SK-N-SH (cell line): ENCODE data around the gene SLC24A4. TPM values are rescaled to one million over a fixed set of nuclear protein-coding genes. Genes with fewer than 3 reads are reported as not detected.

ENCODE experiments used
- CTCF ChIA-PET: fragments of 300-600, 350-600 bp; formaldehyde crosslinking; extraction: SDS; loops from one replicate; lab custom pipeline; 2021; lab: Yijun Ruan, JAX
- POLR2A ChIA-PET: fragments of 350-600 bp; sonication (Branson Sonifier 250); formaldehyde crosslinking; extraction: SDS; loops from one replicate; lab custom pipeline; 2020; ENCODE audit warnings: antibody characterized with exemption, inconsistent platforms; lab: Yijun Ruan, JAX
- DNase-seq: peaks from one replicate; pipeline ENCODE4 v3.0.0; 2012
- H2AFZ ChIP-seq: fragments of 200-600 bp; sonication (generic); 2 replicates; pipeline ENCODE4 v1.8.1; 2016; ENCODE audit warnings: antibody characterized with exemption, mild to moderate bottlenecking, low read depth
- H3F3A ChIP-seq: fragments of 200-600 bp; sonication (generic); replicated peaks from 2 replicates; pipeline ENCODE3; 2016; ENCODE audit warnings: antibody characterized with exemption, mild to moderate bottlenecking; ENCODE audit not compliant: insufficient read depth
- H3K27ac ChIP-seq, 2 experiments: fragments of 200-500 bp in 1 of 2; fragments of 200-600 bp in 1 of 2; sonication (Bioruptor generic) in 1 of 2; sonication (generic), shearing (Covaris generic) in 1 of 2; 2 replicates each; pipeline versions ENCODE4 v1.5.1 to v1.6.1; 2014 to 2016; ENCODE audit warnings: low read depth in 2 of 2, inconsistent platforms in 1 of 2, low read length in 1 of 2, mild to moderate bottlenecking in 1 of 2, mixed read lengths in 1 of 2
- H3K27me3 ChIP-seq: fragments of 200-600 bp; sonication (generic), shearing (Covaris generic); 2 replicates; pipeline ENCODE4 v1.6.1; 2016; ENCODE audit warnings: mixed run types; ENCODE audit not compliant: insufficient read depth
- H3K36me3 ChIP-seq, 2 experiments: fragments of 200-500 bp in 1 of 2; fragments of 200-600 bp in 1 of 2; sonication (Bioruptor generic) in 1 of 2; sonication (generic) in 1 of 2; replicated peaks in 1 of 2; 2 replicates each; pipeline versions ENCODE3 to v1.5.1; 2014 to 2016; ENCODE audit warnings: low read length in 1 of 2, mild to moderate bottlenecking in 1 of 2; ENCODE audit not compliant: insufficient read depth in 2 of 2, control insufficient read depth in 1 of 2
- H3K4me1 ChIP-seq, 2 experiments: fragments of 200-500 bp in 1 of 2; fragments of 200-600 bp in 1 of 2; sonication (Bioruptor generic) in 1 of 2; sonication (generic), shearing (Covaris generic) in 1 of 2; 2 replicates each; pipeline versions ENCODE4 v1.5.1 to v1.6.1; 2014 to 2016; ENCODE audit warnings: low read depth in 1 of 2, low read length in 1 of 2, mixed run types in 1 of 2; ENCODE audit not compliant: insufficient read depth in 2 of 2, control insufficient read depth in 1 of 2
- H3K4me2 ChIP-seq: fragments of 200-600 bp; sonication (generic), shearing (Covaris generic); 2 replicates; pipeline ENCODE4 v1.6.1; 2017; ENCODE audit warnings: mixed run types
- H3K4me3 ChIP-seq, 2 experiments: fragments of 200-500 bp in 1 of 2; fragments of 200-600 bp in 1 of 2; sonication (Bioruptor generic) in 1 of 2; sonication (generic), shearing (Covaris generic) in 1 of 2; 2 replicates each; pipeline versions ENCODE4 v1.5.1 to v1.8.1; 2014 to 2016; ENCODE audit warnings: low read depth in 2 of 2, inconsistent platforms in 1 of 2, low read length in 1 of 2, mild to moderate bottlenecking in 1 of 2, mixed read lengths in 1 of 2, moderate library complexity in 1 of 2
- H3K79me2 ChIP-seq: fragments of 200-600 bp; sonication (generic); 2 replicates; pipeline ENCODE4 v1.8.1; 2017; ENCODE audit warnings: mild to moderate bottlenecking; ENCODE audit not compliant: insufficient read depth
- H3K9ac ChIP-seq: fragments of 200-600 bp; sonication (generic); 2 replicates; pipeline ENCODE4 v1.6.1; 2017; ENCODE audit warnings: mixed run types
- H3K9me2 ChIP-seq: fragments of 200-600 bp; sonication (generic); 2 replicates; pipeline ENCODE4 v1.6.1; 2017; ENCODE audit warnings: mixed run types
- H3K9me3 ChIP-seq: fragments of 200-600 bp; sonication (generic); 2 replicates; pipeline ENCODE4 v1.6.1; 2017; ENCODE audit warnings: mixed run types, mild to moderate bottlenecking, moderate library complexity
- H4K20me1 ChIP-seq: fragments of 200-600 bp; sonication (generic); 2 replicates; pipeline ENCODE4 v1.6.1; 2017; ENCODE audit warnings: mild to moderate bottlenecking, mixed run types; ENCODE audit not compliant: insufficient read depth
- CTCF ChIP-seq: fragments of 200-600 bp; sonication (generic); IDR thresholded peaks from 2 replicates; pipeline ENCODE4 v1.6.1; 2017; ENCODE audit warnings: antibody characterized with exemption, mild to moderate bottlenecking, moderate library complexity
- EP300 ChIP-seq, 2 experiments: IDR thresholded peaks; 2 replicates each; pipeline versions ENCODE4 v1.4.0 to v1.6.1; 2012; ENCODE audit warnings: borderline replicate concordance in 1 of 2, low read depth in 1 of 2, low read length in 1 of 2
- FOSL2 ChIP-seq: IDR thresholded peaks from 2 replicates; pipeline ENCODE4 v1.4.0; 2012; ENCODE audit warnings: low read depth, mild to moderate bottlenecking, moderate library complexity, borderline replicate concordance
- FOXM1 ChIP-seq: IDR thresholded peaks from 2 replicates; pipeline ENCODE4 v1.4.0; 2012; ENCODE audit warnings: low read depth, mild to moderate bottlenecking
- GABPA ChIP-seq: IDR thresholded peaks from 2 replicates; pipeline ENCODE4 v1.4.0; 2012; ENCODE audit warnings: low read depth, mild to moderate bottlenecking
- GATA2 ChIP-seq: sonication (generic); formaldehyde crosslinking; IDR thresholded peaks from 2 replicates; pipeline ENCODE4 v1.5.0; 2020; ENCODE audit warnings: mild to moderate bottlenecking, missing genetic modification reagents
- JUND ChIP-seq: IDR thresholded peaks from 2 replicates; pipeline ENCODE4 v1.4.0; 2012
- MEF2A ChIP-seq: IDR thresholded peaks from 2 replicates; pipeline ENCODE4 v1.4.0; 2012; ENCODE audit warnings: low read depth, borderline replicate concordance
- MXI1 ChIP-seq: IDR thresholded peaks from 2 replicates; pipeline ENCODE4 v1.6.1; 2012; ENCODE audit warnings: mild to moderate bottlenecking, low read depth, low read length, improper control_type of control experiment
- NFIC ChIP-seq: IDR thresholded peaks from 2 replicates; pipeline ENCODE4 v1.4.0; 2012; ENCODE audit warnings: borderline replicate concordance
- NRF1 ChIP-seq: IDR thresholded peaks from 2 replicates; pipeline ENCODE4 v1.6.1; 2012; ENCODE audit warnings: low read depth, mild to moderate bottlenecking, low read length
- RCOR1 ChIP-seq: fragments of 150-350 bp; IDR thresholded peaks from 2 replicates; pipeline ENCODE4 v1.6.1; 2017; ENCODE audit warnings: antibody characterized with exemption, low read length
- REST ChIP-seq: IDR thresholded peaks from 2 replicates; pipeline ENCODE4 v1.6.1; 2012; ENCODE audit warnings: mild to moderate bottlenecking, low read depth, low read length, moderate library complexity
- RFX5 ChIP-seq: IDR thresholded peaks from 2 replicates; pipeline ENCODE4 v1.6.1; 2012; ENCODE audit warnings: mild to moderate bottlenecking, improper control_type of control experiment, low read length
- SMC3 ChIP-seq: IDR thresholded peaks from 2 replicates; pipeline ENCODE4 v1.6.1; 2012; ENCODE audit warnings: low read depth, low read length, improper control_type of control experiment
- TCF12 ChIP-seq: IDR thresholded peaks from 2 replicates; pipeline ENCODE4 v1.4.0; 2012
- TEAD4 ChIP-seq: IDR thresholded peaks from 2 replicates; pipeline ENCODE4 v1.4.0; 2012; ENCODE audit warnings: mild to moderate bottlenecking, borderline replicate concordance; ENCODE audit not compliant: insufficient read depth
- USF1 ChIP-seq: IDR thresholded peaks from 2 replicates; pipeline ENCODE4 v1.4.0; 2012; ENCODE audit warnings: low read depth, borderline replicate concordance
- ZBTB33 ChIP-seq: IDR thresholded peaks from 2 replicates; pipeline ENCODE4 v1.4.0; 2012; ENCODE audit warnings: low read depth, borderline replicate concordance
- WGBS: methylation state at CpG from one replicate; pipeline ENCODE4 v1.1.6; 2017; ENCODE audit warnings: low lambda C conversion rate; 5-methylcytosine and 5-hydroxymethylcytosine counted together
- polyA plus RNA-seq, 3 experiments: library from polyadenylated mRNA; depleted of rRNA; stranded (reverse); fragments of >200 nt; gene quantifications; 2 replicates each; pipeline ENCODE4 v1.2.3, GENCODE V29; 2012

SLC24A4 gene
- polyA plus RNA-seq, 1 of the 3 experiments (the other 2 are of a cell fraction) = 0.07 TPM

GRCh38 chr14:92510972-92511371 is 188.0 kb downstream of the SLC24A4 start:
- peaks cover 36% of the 10 kb centered on the region for H3K79me2 ChIP-seq
- TF ChIP-seq CTCF = peak; percentile 10; the same call in 1 of the 2 replicates
- no peak for TF ChIP-seq REST
- no peaks in the 10 kb centered on the region for H3K27me3 ChIP-seq
- no peak for DNase-seq
- WGBS = 12% methylated on average over 2 of the region's 2 CpGs
- H4K20me1 ChIP-seq = no peaks in the 10 kb centered on the region
- H2AFZ ChIP-seq = peak overlapping the region; percentile 85
- CTCF ChIA-PET = no interaction called here
- no peaks in the 10 kb centered on the region for H3K9me3 ChIP-seq
- POLR2A ChIA-PET = no interaction called here
- H3K9me2 ChIP-seq = no peaks in the 10 kb centered on the region
- H3K4me2 ChIP-seq = peak overlapping the region; percentile 58
- no peaks in the 10 kb centered on the region for H3K36me3 ChIP-seq
- peak overlapping the region; percentile 73 for H3K9ac ChIP-seq
- no peak overlapping the region for H3K4me3 ChIP-seq
- H3F3A ChIP-seq = peaks cover 17% of the 10 kb centered on the region
- peaks cover 0 to 16% of the 10 kb centered on the region in 2 experiments; a peak in 3 of 4 replicates for H3K4me1 ChIP-seq
- H3K27ac ChIP-seq = peak overlapping the region; percentile 50 to 96; a peak in 3 of 4 replicates

GRCh38 chr14:92511453-92512238 is 188.7 kb downstream of the SLC24A4 start:
- H3K4me3 ChIP-seq = no peak overlapping the region
- peak; percentile 33 for DNase-seq
- peak overlapping the region; percentile 85 for H2AFZ ChIP-seq
- H3K9ac ChIP-seq = peak overlapping the region; percentile 73
- no peaks in the 10 kb centered on the region for H3K9me3 ChIP-seq
- peaks cover 43% of the 10 kb centered on the region for H3K79me2 ChIP-seq
- peaks cover 17% of the 10 kb centered on the region for H3F3A ChIP-seq
- H4K20me1 ChIP-seq = no peaks in the 10 kb centered on the region
- no peaks in the 10 kb centered on the region for H3K36me3 ChIP-seq
- no peaks in the 10 kb centered on the region for H3K27me3 ChIP-seq
- CTCF ChIA-PET = no interaction called here
- H3K4me2 ChIP-seq = peak overlapping the region; percentile 58
- POLR2A ChIA-PET = no interaction called here
- no peaks in the 10 kb centered on the region for H3K9me2 ChIP-seq
- peaks cover 0 to 16% of the 10 kb centered on the region in 2 experiments; a peak in 3 of 4 replicates for H3K4me1 ChIP-seq
- 4% methylated on average over 6 of the region's 6 CpGs for WGBS
- H3K27ac ChIP-seq = peak overlapping the region; percentile 50 to 96; a peak in 3 of 4 replicates
- TF ChIP-seq GATA2 (CRISPR knock-in tag) = no peak
- peak; percentile 95 for TF ChIP-seq FOSL2
- no peak for TF ChIP-seq RCOR1
- TF ChIP-seq TCF12 = peak; percentile 77
- TF ChIP-seq SMC3 = no peak
- TF ChIP-seq MEF2A = no peak
- no peak for TF ChIP-seq USF1
- TF ChIP-seq EP300 (IDR thresholded peaks at IDR 0.05; ENCODE audit: borderline replicate concordance in 1 of 2, low read depth in 1 of 2, low read length in 1 of 2) = peak in 1 of 2 experiments; percentile 73; a peak in 2 of 4 replicates
- TF ChIP-seq FOXM1 = peak; percentile 74; the same call in 1 of the 2 replicates
- TF ChIP-seq GABPA = no peak
- TF ChIP-seq NFIC = peak; percentile 46; the same call in 1 of the 2 replicates
- no peak for TF ChIP-seq TEAD4
- no peak for TF ChIP-seq RFX5
- no peak for TF ChIP-seq NRF1
- TF ChIP-seq JUND = peak; percentile 82
- TF ChIP-seq ZBTB33 = no peak
- no peak for TF ChIP-seq MXI1
